ENCODE data around the gene CBLC.
A peak's percentile ranks its signal among the peaks of the same experiment; 100 is the strongest.

The CBLC gene

GRCh38 chr19:44803442-44804428 lies 26.0 kb downstream of the CBLC start (continued):
- TF ChIP-seq ZNF280D (tag by site-specific recombination; IDR thresholded peaks at IDR 0.05), result 0 out of 2 replicates have a peak, but pooled peaks have one; percentile 21
- no peak for TF ChIP-seq ZSCAN30 (tag by site-specific recombination; IDR thresholded peaks at IDR 0.05)
- TF ChIP-seq ZNF398 (tag by site-specific recombination; IDR thresholded peaks at IDR 0.05), result no peak
- no peak for TF ChIP-seq ZNF707 (tag by site-specific recombination; IDR thresholded peaks at IDR 0.05)

- CTCF ChIA-PET, result interaction anchor here (0.7 to 5.9 kb wide), 3 partner anchors 22 to 146 kb away, joined by 4 to 35 read pairs (median 14); no protein-coding TSS in a partner anchor
Observed at GRCh38 chr19:44806291-44806690, 28.6 kb downstream of the CBLC start.

More at GRCh38 chr19:44806291-44806690, 28.6 kb downstream of the CBLC start:
- Histone ChIP-seq H3K27ac (ENCODE audit: extremely low read depth, low read depth, low read length) (no peak overlapping the region), H3K36me3 (ENCODE audit: control insufficient read depth in 2 of 2, insufficient read depth in 1 of 2, low read length in 2 of 2) (no peaks in the 10 kb centered on the region), H3K9me3 (ENCODE audit: control insufficient read depth, insufficient read depth, low read depth, low read length) (no peaks in the 10 kb centered on the region), H3K4me3 (ENCODE audit: low read depth, low read length) (no peak overlapping the region), H3K4me1 (ENCODE audit: control insufficient read depth, insufficient read depth, low read length) (peaks cover 8% of the 10 kb centered on the region)
- POLR2A ChIA-PET, result interaction anchor here (0.5 to 3.7 kb wide), 3 partner anchors 26 to 40 kb away, joined by 5 to 10 read pairs (median 6); partner anchors contain the start of gene NECTIN2
- TF ChIP-seq SCRT2 (tag by site-specific recombination; IDR thresholded peaks at IDR 0.05), result no peak
- TF ChIP-seq ZNF394 (tag by site-specific recombination; IDR thresholded peaks at IDR 0.05; ENCODE audit: borderline replicate concordance), result no peak
- TF ChIP-seq ZNF624 (tag by site-specific recombination; IDR thresholded peaks at IDR 0.05), result no peak
- no peak for TF ChIP-seq ZNF626 (tag by site-specific recombination; IDR thresholded peaks at IDR 0.05)
- no peak for TF ChIP-seq ZBTB48 (tag by site-specific recombination; IDR thresholded peaks at IDR 0.05)
- no peak for TF ChIP-seq ZFHX2 (tag by site-specific recombination; conservative IDR thresholded peaks at IDR 0.05)
- TF ChIP-seq RBAK (tag by site-specific recombination; IDR thresholded peaks at IDR 0.05), result no peak
- no peak for TF ChIP-seq ZNF610 (tag by site-specific recombination; IDR thresholded peaks at IDR 0.05; ENCODE audit: borderline replicate concordance)
- no peak for TF ChIP-seq ZNF76 (tag by site-specific recombination; IDR thresholded peaks at IDR 0.05; ENCODE audit: borderline replicate concordance, low read depth)
- no peak for TF ChIP-seq ZNF404 (tag by site-specific recombination; IDR thresholded peaks at IDR 0.05)
- no peak for TF ChIP-seq TRIM28 (IDR thresholded peaks at IDR 0.05; ENCODE audit: borderline replicate concordance, low read length)
- TF ChIP-seq ZSCAN30 (tag by site-specific recombination; IDR thresholded peaks at IDR 0.05), result no peak
- no peak for TF ChIP-seq ZNF513 (tag by site-specific recombination; IDR thresholded peaks at IDR 0.05)
- no peak for TF ChIP-seq ZNF623 (tag by site-specific recombination; IDR thresholded peaks at IDR 0.05)
- TF ChIP-seq ZNF776 (tag by site-specific recombination; IDR thresholded peaks at IDR 0.05; ENCODE audit: borderline replicate concordance), result no peak
- TF ChIP-seq ZBTB10 (tag by site-specific recombination; IDR thresholded peaks at IDR 0.05), result no peak
- TF ChIP-seq SP3 (tag by site-specific recombination; IDR thresholded peaks at IDR 0.05), result no peak
- TF ChIP-seq ZNF302 (tag by site-specific recombination; IDR thresholded peaks at IDR 0.05; ENCODE audit: low read depth), result no peak
- no peak for TF ChIP-seq ZNF23 (tag by site-specific recombination; IDR thresholded peaks at IDR 0.05; ENCODE audit: borderline replicate concordance)
